OCI-LY7 (cell line): ENCODE results near the gene KAZN. TPM values are rescaled to one million over a fixed set of nuclear protein-coding genes. Genes with fewer than 3 reads are reported as not detected.
A peak's percentile ranks its signal among the peaks of the same experiment; 100 is the strongest.

Experiments used
- BruUV-seq: library from RNA; stranded (reverse); fragments of 400-500 nt; replicated peaks from 2 replicates; lab custom pipeline; 2021; lab: Mats Ljungman, UMichigan
- CTCF ChIA-PET: fragments of 300-600 bp; sonication (Branson Sonifier 250); formaldehyde crosslinking; loops from one replicate; lab custom pipeline; 2022; ENCODE audit warnings: antibody characterized with exemption; ENCODE audit not compliant: unreplicated experiment; lab: Charles Lee
- POLR2A ChIA-PET: fragments of 300-600 bp; sonication (Branson Sonifier 250); formaldehyde crosslinking; loops from one replicate; lab custom pipeline; 2022; ENCODE audit warnings: antibody characterized with exemption; lab: Charles Lee
- DNase-seq: peaks from one replicate; pipeline ENCODE4 v3.0.0-alpha.2; 2015; ENCODE audit warnings: low spot score
- H2AFZ ChIP-seq: fragments of 200-600 bp; sonication (generic), shearing (Covaris generic); 2 replicates; pipeline ENCODE4 v1.6.1; 2014; ENCODE audit warnings: mild to moderate bottlenecking, antibody characterized with exemption, low read length, moderate library complexity
- H3K27ac ChIP-seq: fragments of 200-600 bp; sonication (generic); 2 replicates; pipeline ENCODE4 v1.5.1; 2014; ENCODE audit warnings: mixed run types, low read depth, mild to moderate bottlenecking, moderate library complexity, low read length, inconsistent platforms; ENCODE audit not compliant: poor library complexity, severe bottlenecking
- H3K36me3 ChIP-seq: fragments of 200-600 bp; sonication (generic); 2 replicates; pipeline ENCODE4 v1.6.1; 2014; ENCODE audit warnings: mild to moderate bottlenecking, antibody characterized with exemption, low read length, moderate library complexity, mixed read lengths; ENCODE audit not compliant: insufficient read depth
- H3K4me1 ChIP-seq: fragments of 200-600 bp; sonication (generic); 2 replicates; pipeline ENCODE4 v1.5.1; 2014; ENCODE audit warnings: mild to moderate bottlenecking, low read length; ENCODE audit not compliant: insufficient read depth, poor library complexity, severe bottlenecking
- H3K4me2 ChIP-seq: fragments of 200-600 bp; sonication (generic); 2 replicates; pipeline ENCODE4 v1.6.1; 2014; ENCODE audit warnings: mild to moderate bottlenecking, low read length
- H3K4me3 ChIP-seq: fragments of 200-600 bp; sonication (generic); 2 replicates; pipeline ENCODE4 v1.5.1; 2014; ENCODE audit warnings: mild to moderate bottlenecking, low read depth, low read length; ENCODE audit not compliant: poor library complexity, severe bottlenecking
- H3K79me2 ChIP-seq: fragments of 200-600 bp; sonication (generic); 2 replicates; pipeline ENCODE4 v1.6.1; 2016; ENCODE audit warnings: low read depth, mild to moderate bottlenecking, low read length, moderate library complexity, mixed read lengths; ENCODE audit not compliant: insufficient read depth
- H3K9me2 ChIP-seq: fragments of 200-600 bp; sonication (generic); 2 replicates; pipeline ENCODE4 v1.6.1; 2016; ENCODE audit warnings: mild to moderate bottlenecking, low read length, mixed read lengths; ENCODE audit not compliant: insufficient read depth
- H3K9me3 ChIP-seq: fragments of 200-600 bp; sonication (generic); 2 replicates; pipeline ENCODE4 v1.6.1; 2014; ENCODE audit warnings: mild to moderate bottlenecking, mixed run types, low read length, mixed read lengths
- H4K20me1 ChIP-seq: fragments of 200-600 bp; sonication (generic); 2 replicates; pipeline ENCODE4 v1.6.1; 2014; ENCODE audit warnings: mild to moderate bottlenecking, antibody characterized with exemption, low read length, moderate library complexity, mixed read lengths; ENCODE audit not compliant: insufficient read depth
- EZH2phosphoT487 ChIP-seq: fragments of 200-600 bp; sonication (generic); IDR thresholded peaks from 2 replicates; pipeline ENCODE4 v1.6.1; 2018; ENCODE audit warnings: low read depth, borderline replicate concordance, mild to moderate bottlenecking, mixed run types, antibody characterized with exemption, low read length, moderate library complexity, mixed read lengths
- intact Hi-C: fragments of 100-400 bp; cut with micrococcal nuclease; formaldehyde crosslinking; loops from one replicate; pipeline ENCODE4 v1.10.0; 2022; ENCODE audit not compliant: unreplicated experiment
- total RNA-seq, 2 experiments: library from RNA; depleted of rRNA in 1 of 2; stranded (reverse); fragments of >200 nt in 1 of 2; shearing (Covaris generic) in 1 of 2; gene quantifications; 2 replicates each; pipeline ENCODE4 v1.2.3, GENCODE V29; 2014 to 2022
- TF ChIP-seq, protein P1 (sequence below): fragments of 200-600 bp; sonication (generic); conservative IDR thresholded peaks from 2 replicates; pipeline ENCODE4 v1.5.1; 2014; ENCODE audit warnings: mild to moderate bottlenecking, antibody characterized with exemption, low read length, moderate library complexity, mixed read lengths

The KAZN gene
- total RNA-seq, 2 experiments from 2014 or later, result 0.40 to 2.4 TPM

DNA sequence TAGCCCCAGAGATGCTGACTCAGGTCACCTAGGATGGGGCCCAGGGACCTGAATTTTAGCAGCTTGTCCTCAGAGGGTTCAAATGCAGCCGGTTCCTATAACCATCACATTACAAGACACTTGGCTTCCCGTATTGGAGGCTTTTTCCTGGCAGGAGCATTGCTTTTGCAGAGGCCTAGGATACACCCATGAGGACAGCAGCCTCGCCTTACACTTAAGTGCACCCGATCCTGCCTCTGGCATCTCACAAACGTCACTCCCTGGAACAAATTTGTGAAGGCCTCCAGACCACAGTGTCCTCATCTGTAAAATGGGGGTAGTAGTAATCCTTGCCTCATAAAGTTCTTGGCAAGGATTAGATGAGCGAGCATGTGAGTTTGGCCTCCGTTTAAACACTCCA lies 130.0 kb downstream of the KAZN start:
- Histone ChIP-seq H3K4me3 (no peak overlapping the region), H4K20me1 (no peaks in the 10 kb centered on the region), H3K27ac (no peak overlapping the region), H3K79me2 (peaks cover 67% of the 10 kb centered on the region), H3K9me2 (no peaks in the 10 kb centered on the region), H2AFZ (no peak overlapping the region), H3K36me3 (peaks cover 80% of the 10 kb centered on the region), H3K4me1 (peaks cover 30% of the 10 kb centered on the region), H3K4me2 (no peak overlapping the region), H3K9me3 (0 out of 2 replicates have a peak, but pooled peaks cover 5% of the 10 kb centered on the region)
- BruUV-seq, result no TSS peak
- intact Hi-C loops, result no loop called here
- TF ChIP-seq EZH2phosphoT487, result no peak
- TF ChIP-seq, protein P1, sequence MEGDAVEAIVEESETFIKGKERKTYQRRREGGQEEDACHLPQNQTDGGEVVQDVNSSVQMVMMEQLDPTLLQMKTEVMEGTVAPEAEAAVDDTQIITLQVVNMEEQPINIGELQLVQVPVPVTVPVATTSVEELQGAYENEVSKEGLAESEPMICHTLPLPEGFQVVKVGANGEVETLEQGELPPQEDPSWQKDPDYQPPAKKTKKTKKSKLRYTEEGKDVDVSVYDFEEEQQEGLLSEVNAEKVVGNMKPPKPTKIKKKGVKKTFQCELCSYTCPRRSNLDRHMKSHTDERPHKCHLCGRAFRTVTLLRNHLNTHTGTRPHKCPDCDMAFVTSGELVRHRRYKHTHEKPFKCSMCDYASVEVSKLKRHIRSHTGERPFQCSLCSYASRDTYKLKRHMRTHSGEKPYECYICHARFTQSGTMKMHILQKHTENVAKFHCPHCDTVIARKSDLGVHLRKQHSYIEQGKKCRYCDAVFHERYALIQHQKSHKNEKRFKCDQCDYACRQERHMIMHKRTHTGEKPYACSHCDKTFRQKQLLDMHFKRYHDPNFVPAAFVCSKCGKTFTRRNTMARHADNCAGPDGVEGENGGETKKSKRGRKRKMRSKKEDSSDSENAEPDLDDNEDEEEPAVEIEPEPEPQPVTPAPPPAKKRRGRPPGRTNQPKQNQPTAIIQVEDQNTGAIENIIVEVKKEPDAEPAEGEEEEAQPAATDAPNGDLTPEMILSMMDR, result no peak
- ChIA-PET CTCF (no interaction called here), POLR2A (no interaction called here)
- no peak for DNase-seq

DNA sequence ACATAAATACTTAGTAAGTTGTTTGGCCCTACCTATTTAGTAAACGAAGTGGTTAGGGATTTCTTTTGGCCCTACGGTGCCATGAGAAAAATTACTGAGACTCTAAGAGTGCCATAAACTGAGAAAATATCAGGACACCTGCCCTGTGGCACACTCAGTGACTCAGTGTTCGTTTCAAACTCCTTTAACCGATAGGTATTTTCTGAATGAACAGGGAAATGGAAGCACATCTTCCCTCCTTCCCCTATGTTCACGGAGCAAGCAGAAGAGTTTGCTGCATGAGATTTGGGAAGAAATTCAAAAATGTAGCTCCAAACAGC lies 134.2 kb downstream of the KAZN start:
- intact Hi-C loops, result loop anchor here (1.0 to 2.0 kb wide), 2 partner anchors 60 to 128 kb away; no protein-coding TSS in a partner anchor
- no peak for DNase-seq
- TF ChIP-seq, protein P1, result no peak
- TF ChIP-seq EZH2phosphoT487, result no peak
- ChIA-PET POLR2A (interaction anchor here (0.7 kb wide), 1 partner anchor 60 kb away, joined by 3 read pairs; no protein-coding TSS in a partner anchor), CTCF (no interaction called here)
- H3K4me2 ChIP-seq, result peak overlapping the region; percentile 80
- no peak overlapping the region; the same call in 1 of the 2 replicates for H2AFZ ChIP-seq
- no peaks in the 10 kb centered on the region for H4K20me1 ChIP-seq
- H3K9me2 ChIP-seq, result no peaks in the 10 kb centered on the region
- H3K79me2 ChIP-seq, result peaks cover 77% of the 10 kb centered on the region
- peaks cover 40% of the 10 kb centered on the region for H3K36me3 ChIP-seq
- H3K4me3 ChIP-seq, result peak overlapping the region; percentile 93
- H3K9me3 ChIP-seq, result no peaks in the 10 kb centered on the region
- peak overlapping the region; percentile 98 for H3K27ac ChIP-seq
- H3K4me1 ChIP-seq, result peaks cover 44% of the 10 kb centered on the region
- no TSS peak for BruUV-seq

DNA sequence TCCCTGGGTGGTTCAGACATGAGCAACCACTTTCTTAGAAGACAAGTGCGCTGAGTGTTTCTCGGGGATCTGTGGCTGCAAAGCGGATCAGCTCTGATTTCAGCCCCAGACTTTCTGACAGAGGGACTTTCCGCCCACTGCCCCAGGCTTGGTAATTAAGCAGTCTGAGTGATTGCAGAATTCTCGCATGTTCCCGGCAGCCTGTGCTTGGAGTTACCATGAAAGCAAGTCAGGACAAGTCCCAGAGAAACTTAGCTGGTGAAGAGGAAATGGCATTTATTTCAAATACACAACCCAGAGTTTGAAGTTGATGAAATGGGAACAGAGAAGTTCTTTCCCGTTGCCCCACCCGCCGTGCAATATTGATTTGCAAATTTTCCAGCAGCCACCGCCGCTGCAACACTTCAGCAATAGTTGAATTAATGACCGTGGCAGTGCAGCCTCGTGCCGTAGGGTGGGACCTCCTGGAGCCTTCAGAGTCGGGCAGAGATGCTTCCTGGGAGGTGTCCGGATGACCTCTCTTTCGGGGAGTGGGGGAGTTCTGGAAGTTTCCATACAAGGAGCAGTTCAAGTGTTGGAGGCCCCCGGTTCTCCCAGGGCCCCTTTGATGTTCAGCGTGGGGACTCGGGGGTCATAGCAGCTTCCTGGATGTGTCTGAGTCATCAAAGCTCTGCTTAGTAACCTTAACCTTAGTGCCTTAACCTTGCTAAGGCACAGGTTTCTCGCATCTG lies 134.7 kb downstream of the KAZN start:
- no peaks in the 10 kb centered on the region for H3K9me2 ChIP-seq
- peak; percentile 61 for DNase-seq
- no peak for TF ChIP-seq EZH2phosphoT487
- TF ChIP-seq, protein P1, result no peak
- peak overlapping the region; percentile 93 for H3K4me3 ChIP-seq
- H3K9me3 ChIP-seq, result no peaks in the 10 kb centered on the region
- POLR2A ChIA-PET, result interaction anchor here (0.9 kb wide), 1 partner anchor 60 kb away, joined by 3 read pairs; no protein-coding TSS in a partner anchor
- H3K4me1 ChIP-seq, result peaks cover 50% of the 10 kb centered on the region
- peaks cover 38% of the 10 kb centered on the region for H3K36me3 ChIP-seq
- peak overlapping the region; percentile 5; the same call in 1 of the 2 replicates for H2AFZ ChIP-seq
- H4K20me1 ChIP-seq, result no peaks in the 10 kb centered on the region
- peak overlapping the region; percentile 80 for H3K4me2 ChIP-seq
- peak overlapping the region; percentile 98 for H3K27ac ChIP-seq
- peaks cover 77% of the 10 kb centered on the region for H3K79me2 ChIP-seq
- no TSS peak for BruUV-seq
- intact Hi-C loops, result loop anchor here (2.0 kb wide), 1 partner anchor 128 kb away; no protein-coding TSS in a partner anchor
- CTCF ChIA-PET, result no interaction called here
